BE2C (cell line): ENCODE measurements around the gene ARPC2.

Experiments
- DNase-seq: peaks from one replicate; pipeline ENCODE4 v3.0.0-alpha.2; 2020
- H3K27me3 ChIP-seq: fragments of 250-450 bp; sonication (Bioruptor Pico); 2 replicates; pipeline ENCODE4 v1.5.1; 2020; ENCODE audit warnings: mild to moderate bottlenecking
- H3K36me3 ChIP-seq: fragments of 250-450 bp; sonication (Bioruptor Pico); 2 replicates; pipeline ENCODE4 v1.5.1; 2020; ENCODE audit warnings: mild to moderate bottlenecking
- H3K4me1 ChIP-seq: fragments of 250-450 bp; sonication (Bioruptor Pico); 2 replicates; pipeline ENCODE4 v1.5.1; 2020
- H3K4me3 ChIP-seq: 2 replicates; pipeline ENCODE4 v1.5.1; 2011; ENCODE audit warnings: low read depth, low read length
- H3K9me3 ChIP-seq: fragments of 250-450 bp; sonication (Bioruptor Pico); 2 replicates; pipeline ENCODE4 v1.5.1; 2020
- CTCF ChIP-seq: IDR thresholded peaks from 2 replicates; pipeline ENCODE4 v1.5.1; 2012; ENCODE audit warnings: mild to moderate bottlenecking, low read depth, low read length

ARPC2 gene

GRCh38 chr2:218296200-218296599 lies 79.2 kb downstream of the ARPC2 start:
- H3K4me3 ChIP-seq: no peak overlapping the region
- H3K36me3 ChIP-seq: no peaks in the 10 kb centered on the region
- no peak for DNase-seq
- TF ChIP-seq CTCF: no peak
- H3K27me3 ChIP-seq: no peaks in the 10 kb centered on the region
- H3K4me1 ChIP-seq: peaks cover 3% of the 10 kb centered on the region; the same call in 1 of the 2 replicates
- H3K9me3 ChIP-seq: no peaks in the 10 kb centered on the region

GRCh38 chr2:218296847-218297246 lies 79.9 kb downstream of the ARPC2 start:
- Histone ChIP-seq H3K36me3 (no peaks in the 10 kb centered on the region), H3K9me3 (no peaks in the 10 kb centered on the region), H3K4me1 (peaks cover 3% of the 10 kb centered on the region; the same call in 1 of the 2 replicates), H3K4me3 (no peak overlapping the region), H3K27me3 (no peaks in the 10 kb centered on the region)
- DNase-seq: no peak
- no peak for TF ChIP-seq CTCF

GRCh38 chr2:218298314-218298875 lies 81.4 kb downstream of the ARPC2 start:
- H3K4me1 ChIP-seq: no peaks in the 10 kb centered on the region
- no peak for TF ChIP-seq CTCF
- H3K36me3 ChIP-seq: no peaks in the 10 kb centered on the region
- no peak for DNase-seq
- H3K4me3 ChIP-seq: no peak overlapping the region
- H3K9me3 ChIP-seq: no peaks in the 10 kb centered on the region
- H3K27me3 ChIP-seq: no peaks in the 10 kb centered on the region

GRCh38 chr2:218300141-218300540 lies 83.2 kb downstream of the ARPC2 start:
- Histone ChIP-seq H3K4me3 (no peak overlapping the region), H3K4me1 (no peaks in the 10 kb centered on the region), H3K36me3 (no peaks in the 10 kb centered on the region), H3K9me3 (no peaks in the 10 kb centered on the region), H3K27me3 (no peaks in the 10 kb centered on the region)
- no peak for TF ChIP-seq CTCF
- no peak for DNase-seq

- no peaks in the 10 kb centered on the region for H3K9me3 ChIP-seq
- no peaks in the 10 kb centered on the region for H3K36me3 ChIP-seq
- H3K4me1 ChIP-seq: no peaks in the 10 kb centered on the region
- DNase-seq: peak; percentile 88
- peak; percentile 99 for TF ChIP-seq CTCF
- H3K4me3 ChIP-seq: no peak overlapping the region
- H3K27me3 ChIP-seq: no peaks in the 10 kb centered on the region
Measured at GRCh38 chr2:218301176-218301819, 84.3 kb downstream of the ARPC2 start.
